Mucosa of rectum (tissue), 2 donors: Measurements from ENCODE around the gene LURAP1L.

Experiments
- H3K27ac ChIP-seq, 2 donors: one replicate each; pipeline ENCODE4 v1.7.0; 2013; ENCODE audit warnings: inconsistent platforms in 2 of 2, low read depth in 2 of 2, low read length in 2 of 2
- H3K27me3 ChIP-seq, 2 donors: one replicate each; pipeline ENCODE4 v1.7.0; 2013; ENCODE audit warnings: low read length in 2 of 2; ENCODE audit not compliant: control insufficient read depth in 2 of 2, insufficient read depth in 2 of 2
- H3K36me3 ChIP-seq, 2 donors: one replicate each; pipeline ENCODE4 v1.7.0; 2013; ENCODE audit warnings: low read length in 2 of 2; ENCODE audit not compliant: control insufficient read depth in 2 of 2, insufficient read depth in 2 of 2
- H3K4me1 ChIP-seq, 2 donors: one replicate each; pipeline ENCODE4 v1.7.0; 2013; ENCODE audit warnings: low read length in 2 of 2, mild to moderate bottlenecking in 1 of 2; ENCODE audit not compliant: control insufficient read depth in 2 of 2, insufficient read depth in 2 of 2
- H3K4me3 ChIP-seq, 2 donors: one replicate each; pipeline ENCODE4 v1.7.0; 2013; ENCODE audit warnings: low read length in 2 of 2
- H3K9ac ChIP-seq, 2 donors: one replicate each; pipeline ENCODE4 v1.7.0; 2013; ENCODE audit warnings: low read length in 2 of 2, low read depth in 1 of 2, mild to moderate bottlenecking in 1 of 2
- H3K9me3 ChIP-seq, 2 donors: one replicate each; pipeline ENCODE4 v1.7.0; 2013; ENCODE audit warnings: low read length in 2 of 2; ENCODE audit not compliant: control insufficient read depth in 2 of 2
- donor health status: healthy.
- donor health status: Normal muscosa, but diverticular disease.

LURAP1L gene

GRCh38 chr9:12748954-12749353 is 25.9 kb upstream of the LURAP1L start:
- Histone ChIP-seq H3K27me3 (no peaks in the 10 kb centered on the region), H3K36me3 (no peaks in the 10 kb centered on the region), H3K4me1 (peaks cover 4 to 11% of the 10 kb centered on the region in 2 donors), H3K27ac (no peak overlapping the region), H3K4me3 (no peak overlapping the region), H3K9me3 (no peaks in the 10 kb centered on the region), H3K9ac (no peak overlapping the region)

DNA sequence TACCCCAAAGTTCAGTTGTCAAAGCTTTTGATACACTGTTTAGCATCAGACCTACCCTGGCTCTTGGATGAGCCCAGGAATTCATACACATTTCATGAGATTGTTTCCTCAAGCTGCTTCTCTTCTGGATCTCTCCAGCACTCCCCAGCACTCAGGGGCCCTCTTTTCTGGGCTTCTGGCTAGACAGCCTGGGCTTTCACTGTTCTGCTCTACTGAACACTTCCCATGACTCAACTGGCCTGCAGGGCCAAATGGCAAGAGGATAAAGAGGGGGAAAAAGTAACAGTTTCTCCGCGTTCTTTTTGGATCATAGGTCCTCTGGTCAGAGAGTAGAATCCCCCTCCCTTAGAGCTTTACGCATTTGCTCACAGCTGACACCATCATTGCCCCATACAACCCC is 20.9 kb upstream of the LURAP1L start:
- peaks cover 0 to 5% of the 10 kb centered on the region in 2 donors for H3K4me1 ChIP-seq
- H3K9me3 ChIP-seq: no peaks in the 10 kb centered on the region
- no peaks in the 10 kb centered on the region for H3K27me3 ChIP-seq
- no peak overlapping the region for H3K27ac ChIP-seq
- no peaks in the 10 kb centered on the region for H3K36me3 ChIP-seq
- no peak overlapping the region for H3K9ac ChIP-seq
- H3K4me3 ChIP-seq: no peak overlapping the region

- Histone ChIP-seq H3K9me3 (no peaks in the 10 kb centered on the region), H3K4me1 (peaks cover 5 to 10% of the 10 kb centered on the region in 2 donors), H3K36me3 (no peaks in the 10 kb centered on the region), H3K4me3 (no peak overlapping the region), H3K9ac (no peak overlapping the region), H3K27ac (no peak overlapping the region), H3K27me3 (no peaks in the 10 kb centered on the region)
Measured at GRCh38 chr9:12759761-12760160, 15.1 kb upstream of the LURAP1L start.

DNA sequence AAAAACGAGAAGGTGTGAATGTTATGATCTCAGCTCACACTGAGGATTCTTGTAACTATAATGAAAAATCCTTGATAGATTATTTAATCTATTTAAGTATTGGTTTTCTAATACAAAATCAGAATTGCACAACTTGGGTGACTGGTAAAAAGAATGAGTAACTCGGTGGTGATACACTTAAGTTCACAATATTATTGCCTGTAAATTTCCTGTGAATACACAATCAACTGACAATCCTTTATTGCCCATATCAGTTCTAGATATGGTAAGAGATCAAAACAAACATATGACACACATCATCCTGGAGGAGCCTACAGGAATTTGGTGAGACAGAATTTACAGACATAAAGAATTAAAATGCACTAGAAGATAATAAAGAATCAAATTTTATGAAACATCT is 14.1 kb upstream of the LURAP1L start:
- no peak overlapping the region for H3K27ac ChIP-seq

DNA sequence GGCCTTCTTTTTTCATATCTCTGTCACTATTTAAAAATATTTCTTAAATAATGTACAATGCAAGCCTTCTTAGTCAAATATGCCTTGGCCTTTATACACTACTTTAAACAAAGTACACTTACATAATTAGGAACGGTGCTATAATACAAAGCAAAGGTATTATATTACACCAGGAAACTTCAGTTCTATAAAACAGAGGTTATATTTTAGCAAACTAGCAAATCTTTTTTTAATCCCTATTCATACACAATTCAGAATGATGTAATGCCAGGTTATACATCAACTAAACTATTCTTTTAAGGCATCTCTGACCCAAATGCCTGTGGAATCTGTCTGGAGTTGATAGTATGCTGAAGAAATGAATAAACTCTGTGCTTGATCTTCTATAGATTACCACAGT is 10.7 kb upstream of the LURAP1L start:
- peaks cover 12 to 15% of the 10 kb centered on the region in 2 donors for H3K4me1 ChIP-seq
- H3K27ac ChIP-seq: no peak overlapping the region
- H3K36me3 ChIP-seq: no peaks in the 10 kb centered on the region
- H3K4me3 ChIP-seq: no peak overlapping the region
- H3K9ac ChIP-seq: no peak overlapping the region
- no peaks in the 10 kb centered on the region for H3K9me3 ChIP-seq
- H3K27me3 ChIP-seq: no peaks in the 10 kb centered on the region

More for the DNA sequence above, 14.1 kb upstream of the LURAP1L start:
- Histone ChIP-seq H3K36me3 (no peaks in the 10 kb centered on the region), H3K9me3 (no peaks in the 10 kb centered on the region), H3K27me3 (no peaks in the 10 kb centered on the region), H3K9ac (no peak overlapping the region), H3K4me3 (no peak overlapping the region), H3K4me1 (peaks cover 7 to 12% of the 10 kb centered on the region in 2 donors)

DNA sequence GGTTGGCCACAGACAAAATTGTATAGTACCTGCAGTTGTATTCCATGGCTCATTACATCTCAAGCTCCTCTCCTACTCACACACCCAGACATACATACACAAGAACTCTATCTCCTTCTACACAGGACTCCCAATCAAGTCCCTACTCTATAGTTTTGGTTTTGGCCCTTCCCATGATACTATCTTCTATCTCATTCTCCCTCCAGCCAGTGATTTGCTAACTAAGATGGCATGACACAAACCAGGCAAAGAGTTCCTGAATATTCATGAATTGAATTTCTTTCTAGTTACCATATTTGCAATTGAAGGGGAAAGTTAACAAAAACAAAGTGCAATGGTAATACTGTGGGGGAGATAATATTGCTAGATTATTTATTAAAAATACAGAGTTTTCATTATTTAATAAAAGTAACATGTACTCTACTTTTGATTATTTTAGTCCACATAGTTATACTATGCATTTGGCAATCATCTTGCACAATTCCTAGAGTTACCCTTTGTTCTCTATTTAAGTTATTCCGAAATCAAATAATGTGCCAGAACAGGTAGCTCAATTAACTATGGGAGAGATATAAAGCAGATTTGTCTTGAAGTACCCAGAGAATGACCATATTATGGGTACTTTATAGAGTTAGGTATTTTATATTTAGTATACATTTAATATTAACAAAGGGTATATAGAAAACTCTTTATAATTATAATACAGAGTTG is 9.6 kb upstream of the LURAP1L start:
- no peaks in the 10 kb centered on the region for H3K9me3 ChIP-seq
- peaks cover 11 to 14% of the 10 kb centered on the region in 2 donors for H3K4me1 ChIP-seq
- no peak overlapping the region for H3K4me3 ChIP-seq
- H3K36me3 ChIP-seq: no peaks in the 10 kb centered on the region
- no peak overlapping the region for H3K9ac ChIP-seq
- H3K27me3 ChIP-seq: no peaks in the 10 kb centered on the region
- H3K27ac ChIP-seq: no peak overlapping the region

DNA sequence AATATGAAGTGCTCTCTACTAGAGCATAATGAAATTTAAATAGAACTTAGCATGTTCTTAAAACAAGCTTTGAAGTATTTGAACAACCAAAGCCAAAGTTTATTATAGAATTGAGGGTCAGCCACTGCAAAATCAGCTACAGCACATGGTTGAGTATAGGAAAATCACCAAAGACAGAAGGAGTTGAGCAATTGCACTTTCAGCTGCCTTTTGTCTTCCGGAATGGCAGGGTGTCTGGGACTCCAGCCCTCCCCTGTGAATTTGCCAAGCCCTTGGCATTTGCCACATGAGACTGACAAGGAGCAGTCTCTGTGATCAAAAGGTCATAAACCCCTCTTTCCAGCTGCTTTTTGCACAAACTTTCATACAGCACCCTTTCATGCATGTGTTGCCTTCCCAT is 8.5 kb upstream of the LURAP1L start:
- Histone ChIP-seq H3K9me3 (no peaks in the 10 kb centered on the region), H3K27ac (no peak overlapping the region), H3K36me3 (no peaks in the 10 kb centered on the region), H3K9ac (no peak overlapping the region), H3K27me3 (no peaks in the 10 kb centered on the region), H3K4me1 (peaks cover 8 to 15% of the 10 kb centered on the region in 2 donors), H3K4me3 (no peak overlapping the region)

- Histone ChIP-seq H3K9me3 (no peaks in the 10 kb centered on the region), H3K27me3 (no peaks in the 10 kb centered on the region), H3K4me3 (no peak overlapping the region), H3K9ac (no peak overlapping the region), H3K27ac (no peak overlapping the region), H3K36me3 (no peaks in the 10 kb centered on the region), H3K4me1 (peaks cover 3 to 9% of the 10 kb centered on the region in 2 donors)
Measured at GRCh38 chr9:12770261-12770660, 4.6 kb upstream of the LURAP1L start.

DNA sequence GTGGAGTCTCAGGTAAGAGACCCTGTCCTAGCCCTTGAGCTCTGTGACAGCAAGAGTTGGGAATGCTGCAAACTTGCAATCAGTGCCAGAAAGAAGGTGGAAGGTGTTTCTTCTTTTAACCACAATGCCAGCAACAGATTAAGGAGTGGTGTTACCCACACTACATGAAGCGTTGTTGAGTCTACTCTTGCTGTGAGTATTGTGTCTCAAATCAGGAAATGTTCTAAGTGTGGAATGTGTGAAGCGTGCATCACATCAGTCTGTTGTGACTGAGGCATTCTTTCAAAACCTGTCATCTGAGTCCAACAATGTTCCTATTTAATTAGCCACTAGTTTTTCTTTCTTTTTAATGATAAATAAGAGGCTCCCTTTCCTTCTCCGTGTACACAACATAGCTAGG is 2.9 kb upstream of the LURAP1L start:
- no peak overlapping the region for H3K9ac ChIP-seq
- no peaks in the 10 kb centered on the region for H3K9me3 ChIP-seq
- H3K4me1 ChIP-seq: peaks cover 0 to 11% of the 10 kb centered on the region in 2 donors
- H3K4me3 ChIP-seq: no peak overlapping the region
- H3K36me3 ChIP-seq: no peaks in the 10 kb centered on the region
- H3K27me3 ChIP-seq: no peaks in the 10 kb centered on the region
- no peak overlapping the region for H3K27ac ChIP-seq

DNA sequence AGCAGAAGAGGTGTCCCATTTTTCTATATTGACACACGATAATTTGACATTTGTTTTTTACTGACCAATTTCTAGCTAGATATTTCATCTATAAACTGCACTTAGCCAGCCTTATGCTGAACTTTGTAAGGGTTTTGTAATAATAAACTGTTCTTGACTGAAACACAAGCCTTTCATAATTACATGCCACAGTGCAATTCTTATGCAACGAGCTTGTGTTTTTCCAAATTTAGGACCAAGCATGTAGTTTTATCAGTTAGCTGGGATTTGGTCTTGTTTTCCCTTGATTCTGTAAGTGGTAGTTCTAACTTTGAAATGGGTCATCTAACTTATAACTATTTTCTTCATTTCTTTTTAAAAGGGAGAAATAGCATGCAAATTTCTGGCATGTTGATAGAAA is 1.3 kb upstream of the LURAP1L start:
- Histone ChIP-seq H3K27me3 (no peaks in the 10 kb centered on the region), H3K9ac (no peak overlapping the region), H3K4me1 (peaks cover 0 to 19% of the 10 kb centered on the region in 2 donors), H3K4me3 (no peak overlapping the region), H3K9me3 (no peaks in the 10 kb centered on the region), H3K36me3 (no peaks in the 10 kb centered on the region), H3K27ac (no peak overlapping the region)
